ENCODE measurements around the gene SMIM9. TPM values are rescaled to one million over a fixed set of nuclear protein-coding genes. Genes with fewer than 3 reads are reported as not detected.
"Not testable (repeated sequence)": the region's sequence is repeated elsewhere in the genome, so short reads cannot be mapped to it uniquely, and the experiment has no call there.

SMIM9 gene
- total RNA-seq, 4 donors from 2014 or later: not detected

GRCh38 chrX:154828016-154828408 is 6.5 kb downstream of the SMIM9 start:
- TF ChIP-seq EP300 (IDR thresholded peaks at IDR 0.05): no peak
- H3K36me3 ChIP-seq: no peaks in the 10 kb centered on the region
- no peaks in the 10 kb centered on the region for H3K4me1 ChIP-seq
- DNase-seq (ENCODE audit: extremely low spot score): no peak
- intact Hi-C loops (cut with DNase I): no loop called here
- WGBS: 55% methylated on average over 2 of the region's 2 CpGs
- H3K27me3 ChIP-seq: no peaks in the 10 kb centered on the region
- no peak overlapping the region for H3K4me3 ChIP-seq
- H3K27ac ChIP-seq (replicated peaks in 1 of 4): no peak overlapping the region
- no peaks in the 10 kb centered on the region for H3K9me3 ChIP-seq

- H3K9me3 ChIP-seq: no peaks in the 10 kb centered on the region
- no peak overlapping the region for H3K27ac ChIP-seq (replicated peaks in 1 of 4)
- DNase-seq (ENCODE audit: extremely low spot score): no peak
- 53% methylated on average over 4 of the region's 4 CpGs for WGBS
- H3K4me1 ChIP-seq: no peaks in the 10 kb centered on the region
- intact Hi-C loops (cut with DNase I): no loop called here
- H3K4me3 ChIP-seq: no peak overlapping the region
- TF ChIP-seq POLR2AphosphoS5 (IDR thresholded peaks at IDR 0.05) (no peak), POLR2A (IDR thresholded peaks at IDR 0.05; ENCODE audit: low read depth) (no peak), CTCF (IDR thresholded peaks at IDR 0.05) (no peak), EP300 (IDR thresholded peaks at IDR 0.05) (no peak)
- H3K36me3 ChIP-seq: no peaks in the 10 kb centered on the region
- H3K27me3 ChIP-seq: no peaks in the 10 kb centered on the region
Measured at GRCh38 chrX:154827194-154828015, 7.1 kb downstream of the SMIM9 start.

GRCh38 chrX:154825586-154825985 is 8.9 kb downstream of the SMIM9 start:
- H3K9me3 ChIP-seq; H3K36me3 ChIP-seq; H3K27ac ChIP-seq (replicated peaks in 1 of 4); intact Hi-C loops (cut with DNase I); H3K4me3 ChIP-seq; H3K27me3 ChIP-seq; DNase-seq (ENCODE audit: extremely low spot score); H3K4me1 ChIP-seq: not testable (repeated sequence)
- WGBS: no CpG with 5 or more reads among the region's 3 CpGs

- intact Hi-C loops (cut with DNase I): no loop called here
- H3K36me3 ChIP-seq: no peaks in the 10 kb centered on the region
- no peak overlapping the region for H3K27ac ChIP-seq (replicated peaks in 1 of 4)
- H3K4me3 ChIP-seq: no peak overlapping the region
- 79% methylated on average over 1 of the region's 1 CpG for WGBS
- no peak for TF ChIP-seq CTCF (IDR thresholded peaks at IDR 0.05)
- TF ChIP-seq POLR2AphosphoS5 (IDR thresholded peaks at IDR 0.05): no peak
- TF ChIP-seq EP300 (IDR thresholded peaks at IDR 0.05): no peak
- TF ChIP-seq POLR2A (IDR thresholded peaks at IDR 0.05; ENCODE audit: low read depth): no peak
- no peaks in the 10 kb centered on the region for H3K4me1 ChIP-seq
- H3K9me3 ChIP-seq: no peaks in the 10 kb centered on the region
- no peak for DNase-seq (ENCODE audit: extremely low spot score)
- H3K27me3 ChIP-seq: no peaks in the 10 kb centered on the region
Measured at GRCh38 chrX:154824638-154825037, 9.8 kb downstream of the SMIM9 start.

- WGBS: 66% methylated on average over 3 of the region's 3 CpGs
- H3K9me3 ChIP-seq: no peaks in the 10 kb centered on the region
- H3K27me3 ChIP-seq: no peaks in the 10 kb centered on the region
- H3K4me1 ChIP-seq: no peaks in the 10 kb centered on the region
- H3K36me3 ChIP-seq: no peaks in the 10 kb centered on the region
- DNase-seq (ENCODE audit: extremely low spot score): no peak
- TF ChIP-seq CTCF (IDR thresholded peaks at IDR 0.05): no peak
- no peak for TF ChIP-seq POLR2A (IDR thresholded peaks at IDR 0.05; ENCODE audit: low read depth)
- TF ChIP-seq EP300 (IDR thresholded peaks at IDR 0.05): no peak
- no peak for TF ChIP-seq POLR2AphosphoS5 (IDR thresholded peaks at IDR 0.05)
- no peak overlapping the region for H3K27ac ChIP-seq (replicated peaks in 1 of 4)
- intact Hi-C loops (cut with DNase I): no loop called here
- no peak overlapping the region for H3K4me3 ChIP-seq
Measured at GRCh38 chrX:154822029-154822428, 12.4 kb downstream of the SMIM9 start.

- H3K4me1 ChIP-seq: no peaks in the 10 kb centered on the region
- intact Hi-C loops (cut with DNase I): no loop called here
- no peak for DNase-seq (ENCODE audit: extremely low spot score)
- TF ChIP-seq CTCF (IDR thresholded peaks at IDR 0.05): no peak
- TF ChIP-seq POLR2A (IDR thresholded peaks at IDR 0.05; ENCODE audit: low read depth): no peak
- no peak for TF ChIP-seq EP300 (IDR thresholded peaks at IDR 0.05)
- TF ChIP-seq POLR2AphosphoS5 (IDR thresholded peaks at IDR 0.05): no peak
- H3K27me3 ChIP-seq: no peaks in the 10 kb centered on the region
- no peak overlapping the region for H3K27ac ChIP-seq (replicated peaks in 1 of 4)
- no peak overlapping the region for H3K4me3 ChIP-seq
- no peaks in the 10 kb centered on the region for H3K9me3 ChIP-seq
- H3K36me3 ChIP-seq: no peaks in the 10 kb centered on the region
Measured at GRCh38 chrX:154821523-154821922, 12.9 kb downstream of the SMIM9 start.

Measured in esophagus muscularis mucosa (tissue), 4 donors.